Lower leg skin (tissue), 4 donors: ENCODE results near the gene LRIG3. TPM values are rescaled to one million over a fixed set of nuclear protein-coding genes. Genes with fewer than 3 reads are reported as not detected.
"Not testable (repeated sequence)": the region's sequence is repeated elsewhere in the genome, so short reads cannot be mapped to it uniquely, and the experiment has no call there.

Source experiments
- DNase-seq, 2 donors: peaks; one replicate each; pipeline ENCODE4 v3.0.0-alpha.2; 2019; ENCODE audit warnings: low spot score in 2 of 2
- H3K4me3 ChIP-seq: fragments of 200-600 bp; sonication (generic); 2 replicates; pipeline ENCODE4 v1.5.1; 2017; ENCODE audit warnings: mild to moderate bottlenecking, low read depth; ENCODE audit not compliant: poor library complexity, severe bottlenecking
- POLR2A ChIP-seq, 2 donors: fragments of 450-650 bp; IDR thresholded peaks; one replicate each; pipeline ENCODE4 v1.6.1; 2016 to 2017; ENCODE audit warnings: antibody characterized with exemption in 2 of 2, mild to moderate bottlenecking in 1 of 2, moderate library complexity in 1 of 2
- WGBS, 2 donors: methylation state at CpG; one replicate each; pipeline ENCODE4 v1.1.5; 2018; 5-methylcytosine and 5-hydroxymethylcytosine counted together
- intact Hi-C: fragments of 100-400 bp; cut with DNase I; formaldehyde crosslinking; loops from one replicate; pipeline ENCODE4 v1.15.0; 2023; ENCODE audit warnings: low total_unique reads
- total RNA-seq, 4 donors: library from RNA; depleted of rRNA; stranded (reverse); fragments of >200 nt; gene quantifications; one replicate each; pipeline ENCODE4 v1.1.0, GENCODE V29; 2016
- TF ChIP-seq, protein P1 (sequence below), 3 donors: fragments of 450-650 bp; IDR thresholded peaks; one replicate each; pipeline ENCODE4 v1.5.1; 2016; ENCODE audit warnings: antibody characterized with exemption in 3 of 3, mild to moderate bottlenecking in 3 of 3, moderate library complexity in 2 of 3

The LRIG3 gene
- total RNA-seq, 4 donors from 2014 or later: 87.7 to 134 (median 117) TPM

DNA sequence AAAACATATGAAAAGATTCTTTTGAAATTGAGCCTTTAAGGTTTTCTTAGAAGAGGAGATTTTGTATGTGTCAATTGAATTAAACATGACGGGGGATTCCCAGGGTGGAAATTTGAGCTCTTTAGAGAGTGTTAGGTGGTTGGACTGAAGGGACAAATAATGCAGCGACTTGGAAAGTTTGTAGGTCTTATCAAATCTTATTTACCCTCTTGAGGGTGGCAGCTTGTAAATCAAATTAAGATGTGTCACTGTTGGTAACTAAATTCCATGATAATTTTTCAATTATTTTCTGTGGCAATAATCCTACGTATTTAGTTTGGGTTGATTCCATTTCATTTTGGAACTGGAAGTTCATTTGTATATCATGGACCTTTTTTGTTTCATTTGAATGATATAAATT lies 33.7 kb upstream of the LRIG3 start:
- 78 to 89% methylated on average over 3 of the region's 3 CpGs for WGBS, 2 donors
- intact Hi-C loops: no loop called here
- TF ChIP-seq, protein P1, sequence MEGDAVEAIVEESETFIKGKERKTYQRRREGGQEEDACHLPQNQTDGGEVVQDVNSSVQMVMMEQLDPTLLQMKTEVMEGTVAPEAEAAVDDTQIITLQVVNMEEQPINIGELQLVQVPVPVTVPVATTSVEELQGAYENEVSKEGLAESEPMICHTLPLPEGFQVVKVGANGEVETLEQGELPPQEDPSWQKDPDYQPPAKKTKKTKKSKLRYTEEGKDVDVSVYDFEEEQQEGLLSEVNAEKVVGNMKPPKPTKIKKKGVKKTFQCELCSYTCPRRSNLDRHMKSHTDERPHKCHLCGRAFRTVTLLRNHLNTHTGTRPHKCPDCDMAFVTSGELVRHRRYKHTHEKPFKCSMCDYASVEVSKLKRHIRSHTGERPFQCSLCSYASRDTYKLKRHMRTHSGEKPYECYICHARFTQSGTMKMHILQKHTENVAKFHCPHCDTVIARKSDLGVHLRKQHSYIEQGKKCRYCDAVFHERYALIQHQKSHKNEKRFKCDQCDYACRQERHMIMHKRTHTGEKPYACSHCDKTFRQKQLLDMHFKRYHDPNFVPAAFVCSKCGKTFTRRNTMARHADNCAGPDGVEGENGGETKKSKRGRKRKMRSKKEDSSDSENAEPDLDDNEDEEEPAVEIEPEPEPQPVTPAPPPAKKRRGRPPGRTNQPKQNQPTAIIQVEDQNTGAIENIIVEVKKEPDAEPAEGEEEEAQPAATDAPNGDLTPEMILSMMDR (IDR thresholded peaks at IDR 0.05): no peak
- no peak for TF ChIP-seq POLR2A (IDR thresholded peaks at IDR 0.05)
- no peak for DNase-seq
- H3K4me3 ChIP-seq: no peak overlapping the region

DNA sequence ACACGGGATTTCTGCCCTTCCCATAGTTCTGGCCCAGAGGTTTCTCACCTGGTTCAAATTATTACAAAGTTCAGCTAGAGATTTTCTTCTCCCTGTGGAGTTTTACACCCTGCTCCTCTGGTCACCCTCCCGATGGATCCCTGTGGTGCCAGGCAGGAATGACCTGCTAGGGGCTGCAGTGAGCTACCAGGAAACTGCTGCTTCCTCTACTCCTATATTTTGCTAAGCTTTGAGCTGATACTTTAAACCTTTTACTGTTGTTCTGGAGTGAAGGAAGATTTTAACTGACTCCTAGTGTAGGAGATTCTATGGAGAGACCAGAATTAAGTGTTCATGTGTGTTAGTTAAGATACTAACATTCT lies 30.4 kb upstream of the LRIG3 start:
- 55 to 71% methylated on average over 2 of the region's 2 CpGs for whole genome bisulfite sequencing, 2 donors
- DNase-seq: no peak
- no peak overlapping the region for H3K4me3 ChIP-seq
- intact Hi-C loops: no loop called here
- TF ChIP-seq POLR2A (IDR thresholded peaks at IDR 0.05): no peak
- TF ChIP-seq, protein P1 (IDR thresholded peaks at IDR 0.05): no peak

DNA sequence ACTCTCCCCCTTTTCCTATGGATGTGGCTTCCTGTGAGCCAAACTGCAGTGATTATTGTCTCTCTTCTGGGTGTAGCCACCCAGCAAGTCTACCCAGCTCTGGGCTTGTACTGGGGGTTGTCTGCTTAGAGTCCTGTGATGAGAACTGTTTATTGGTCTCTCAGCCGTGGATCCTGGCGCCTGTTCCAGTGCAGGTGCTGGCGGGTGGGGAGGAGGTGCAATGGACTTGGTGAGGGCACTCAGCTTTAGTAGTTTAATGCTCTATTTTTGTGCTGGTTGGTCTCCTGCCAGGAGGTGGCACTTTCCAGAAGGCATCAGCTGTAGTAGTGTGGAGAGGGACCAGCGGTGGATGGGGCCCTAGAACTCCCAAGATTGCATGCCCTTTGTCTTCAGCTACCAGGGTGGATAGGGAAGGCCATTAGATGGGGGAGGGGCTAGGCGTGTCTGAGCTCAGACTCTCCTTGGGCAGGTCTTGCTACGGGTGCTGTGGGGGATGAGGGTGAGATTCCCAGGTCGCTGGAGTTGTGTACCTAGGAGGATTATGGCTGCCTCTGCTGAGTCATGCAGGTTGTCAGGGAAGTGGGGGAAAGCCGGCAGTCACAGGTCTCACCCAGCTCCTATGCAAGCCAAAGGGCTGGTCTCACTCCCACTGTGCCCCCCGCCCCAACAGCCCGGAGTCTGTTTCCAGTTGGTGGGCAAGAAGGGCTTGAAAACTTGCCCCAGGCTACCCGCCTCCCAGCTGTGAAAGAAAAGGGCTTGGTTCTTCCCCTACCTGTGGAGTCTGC lies 29.8 kb upstream of the LRIG3 start:
- H3K4me3 ChIP-seq, DNase-seq, intact Hi-C loops: not testable (repeated sequence)
- 85 to 89% methylated on average over 11 of the region's 11 CpGs for WGBS, 2 donors

DNA sequence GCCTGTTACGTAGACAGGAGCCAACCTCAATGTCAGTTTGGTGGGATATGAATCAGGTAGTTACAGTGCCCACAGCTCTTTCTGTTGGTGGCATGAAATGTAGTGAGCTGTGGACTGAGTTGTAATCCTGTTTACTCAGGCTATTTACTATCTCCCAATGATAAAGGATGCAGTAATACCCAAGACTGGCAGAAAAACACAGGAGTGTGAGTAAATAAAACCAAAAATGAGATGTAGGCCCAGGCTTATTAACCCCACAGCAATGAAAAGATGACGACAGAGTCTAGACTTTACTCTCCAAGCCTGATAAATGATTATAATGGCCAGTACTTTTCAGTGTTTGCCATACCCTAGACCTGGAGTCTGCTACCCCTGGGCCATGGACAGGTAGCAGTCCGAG lies 22.8 kb upstream of the LRIG3 start:
- 97 to 99% methylated on average over 3 of the region's 3 CpGs for WGBS, 2 donors
- TF ChIP-seq POLR2A (IDR thresholded peaks at IDR 0.05): no peak
- TF ChIP-seq, protein P1 (IDR thresholded peaks at IDR 0.05): no peak
- H3K4me3 ChIP-seq: no peak overlapping the region
- no peak for DNase-seq
- intact Hi-C loops: no loop called here

DNA sequence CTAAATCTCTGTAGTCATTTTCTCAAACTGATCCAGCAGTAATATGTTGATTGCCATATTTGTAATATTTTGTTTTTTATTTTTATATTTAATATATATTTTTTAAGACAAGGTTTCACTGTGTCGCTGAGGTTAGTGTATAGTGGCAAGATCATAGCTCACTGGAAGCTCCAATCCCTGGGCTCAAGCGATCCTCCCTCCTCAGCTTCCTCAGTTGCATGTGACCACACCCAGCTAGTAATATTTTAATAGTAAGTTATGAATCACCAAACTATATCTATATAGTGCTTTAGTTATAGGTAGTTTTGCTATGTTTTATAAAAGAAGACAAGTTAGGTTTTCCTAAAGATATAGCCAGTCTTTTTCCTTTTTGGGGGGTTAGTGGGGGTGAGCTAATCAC lies 22.0 kb upstream of the LRIG3 start:
- TF ChIP-seq POLR2A (IDR thresholded peaks at IDR 0.05): no peak
- TF ChIP-seq, protein P1 (IDR thresholded peaks at IDR 0.05): no peak
- DNase-seq: no peak
- H3K4me3 ChIP-seq: no peak overlapping the region
- intact Hi-C loops: no loop called here
- 54 to 59% methylated on average over 2 of the region's 2 CpGs for WGBS, 2 donors

DNA sequence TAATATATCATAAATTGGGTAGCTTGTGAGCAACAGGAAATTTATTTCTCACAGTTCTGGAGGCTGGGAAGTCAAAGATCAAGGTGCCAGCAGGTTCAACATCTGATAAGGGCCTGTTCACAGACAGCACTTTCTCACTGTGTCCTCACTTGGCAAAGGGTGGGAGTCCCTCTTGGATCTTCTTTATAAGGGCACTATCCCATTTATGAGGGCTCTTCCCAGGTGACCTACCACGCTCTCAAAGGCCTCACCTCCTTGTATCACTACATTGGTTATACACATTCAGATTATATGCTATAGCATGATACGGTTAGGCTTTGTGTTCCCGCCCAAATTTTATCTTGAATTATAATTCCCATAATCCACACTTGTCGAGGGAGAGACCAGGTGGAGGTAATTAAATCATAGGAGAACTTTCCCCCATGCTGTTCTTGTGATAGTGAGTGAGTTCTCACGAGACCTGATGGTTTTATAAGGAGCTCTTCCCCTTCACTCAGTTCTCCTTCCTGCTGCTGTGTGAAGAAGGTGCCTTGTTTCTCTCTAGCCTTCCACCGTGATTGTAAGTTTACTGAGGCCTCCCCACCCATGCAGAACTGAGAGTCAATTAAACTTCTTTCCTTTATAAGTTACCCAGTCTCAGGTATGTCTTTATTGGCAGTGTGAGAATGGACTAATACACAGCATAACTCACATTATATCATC lies 19.2 kb upstream of the LRIG3 start:
- no peak for DNase-seq
- 89 to 93% methylated on average over 6 of the region's 6 CpGs for WGBS, 2 donors
- TF ChIP-seq POLR2A (IDR thresholded peaks at IDR 0.05): no peak
- TF ChIP-seq, protein P1 (IDR thresholded peaks at IDR 0.05): no peak
- intact Hi-C loops: no loop called here
- H3K4me3 ChIP-seq: no peak overlapping the region
